ENCODE measurements around the gene ZBTB42. TPM values are rescaled to one million over a fixed set of nuclear protein-coding genes. Genes with fewer than 3 reads are reported as not detected.

ZBTB42 gene
- total RNA-seq, 1 donor from 2014 or later, result 6.9 TPM

DNA sequence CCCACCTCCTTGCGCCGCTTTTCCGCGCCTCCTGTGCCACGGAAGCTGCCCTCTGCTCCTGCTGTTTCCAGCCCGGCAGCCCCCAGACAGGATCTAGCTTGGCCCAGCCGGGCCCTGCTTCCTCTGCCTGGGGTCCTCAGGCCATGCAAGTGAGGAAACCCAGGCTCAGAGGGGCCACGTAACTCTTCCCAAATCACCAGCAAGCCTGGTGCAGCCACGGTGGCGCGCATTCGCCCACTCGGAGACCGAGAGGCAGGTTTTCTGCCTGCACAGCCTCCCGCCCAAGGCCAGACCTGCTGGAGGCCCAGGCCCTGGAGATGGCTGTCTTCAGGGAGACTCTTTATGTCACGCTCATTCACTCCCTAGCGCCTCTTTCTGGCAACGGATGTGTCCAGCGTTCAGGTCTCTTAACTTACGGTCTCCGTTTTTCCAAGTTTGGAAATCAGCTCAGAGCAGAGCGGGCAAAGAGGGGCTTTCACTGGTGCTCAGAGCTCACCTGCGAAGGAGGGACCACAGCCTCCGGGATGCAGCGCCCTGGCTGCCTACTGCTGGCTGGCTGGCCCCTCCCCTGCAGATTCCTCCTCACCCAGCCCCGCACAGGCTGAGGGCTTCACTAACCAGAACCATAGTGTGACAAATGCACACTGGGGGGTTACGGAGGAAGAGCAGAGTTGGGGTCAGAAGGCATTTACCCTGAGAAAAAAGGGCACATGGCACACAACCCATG, 43.6 kb downstream of the ZBTB42 start:
- FAIRE-seq (no peak), DNase-seq (ENCODE audit: low read depth) (no peak)
- H3K27ac ChIP-seq (ENCODE audit: low read depth, low read length), result no peak overlapping the region
- no peaks in the 10 kb centered on the region for H3K36me3 ChIP-seq (ENCODE audit: insufficient read depth, low read length)
- peaks cover 5% of the 10 kb centered on the region for H3K9me3 Mint-ChIP-seq (ENCODE audit: unreplicated experiment)
- no peaks in the 10 kb centered on the region for H4K20me1 ChIP-seq (ENCODE audit: insufficient read depth, low read length)
- H3K36me3 Mint-ChIP-seq (ENCODE audit: low read depth, unreplicated experiment), result peaks cover 4% of the 10 kb centered on the region
- no peaks in the 10 kb centered on the region for H3K79me2 ChIP-seq (ENCODE audit: insufficient read depth, low read length)
- TF ChIP-seq EZH2 (IDR thresholded peaks at IDR 0.05; ENCODE audit: insufficient read depth, low read length), result peak; percentile 49
- TF ChIP-seq, protein P1, sequence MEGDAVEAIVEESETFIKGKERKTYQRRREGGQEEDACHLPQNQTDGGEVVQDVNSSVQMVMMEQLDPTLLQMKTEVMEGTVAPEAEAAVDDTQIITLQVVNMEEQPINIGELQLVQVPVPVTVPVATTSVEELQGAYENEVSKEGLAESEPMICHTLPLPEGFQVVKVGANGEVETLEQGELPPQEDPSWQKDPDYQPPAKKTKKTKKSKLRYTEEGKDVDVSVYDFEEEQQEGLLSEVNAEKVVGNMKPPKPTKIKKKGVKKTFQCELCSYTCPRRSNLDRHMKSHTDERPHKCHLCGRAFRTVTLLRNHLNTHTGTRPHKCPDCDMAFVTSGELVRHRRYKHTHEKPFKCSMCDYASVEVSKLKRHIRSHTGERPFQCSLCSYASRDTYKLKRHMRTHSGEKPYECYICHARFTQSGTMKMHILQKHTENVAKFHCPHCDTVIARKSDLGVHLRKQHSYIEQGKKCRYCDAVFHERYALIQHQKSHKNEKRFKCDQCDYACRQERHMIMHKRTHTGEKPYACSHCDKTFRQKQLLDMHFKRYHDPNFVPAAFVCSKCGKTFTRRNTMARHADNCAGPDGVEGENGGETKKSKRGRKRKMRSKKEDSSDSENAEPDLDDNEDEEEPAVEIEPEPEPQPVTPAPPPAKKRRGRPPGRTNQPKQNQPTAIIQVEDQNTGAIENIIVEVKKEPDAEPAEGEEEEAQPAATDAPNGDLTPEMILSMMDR (IDR thresholded peaks at IDR 0.05; ENCODE audit: insufficient read depth, low read depth, low read length), result no peak
- peak overlapping the region; percentile 54 for H3K4me2 ChIP-seq (ENCODE audit: low read length)
- H3K4me3 ChIP-seq (ENCODE audit: insufficient read depth, low read depth, low read length), result no peak overlapping the region
- H3K9ac ChIP-seq (ENCODE audit: low read length), result no peak overlapping the region
- no peak overlapping the region for H3K27ac Mint-ChIP-seq (ENCODE audit: unreplicated experiment)
- peaks cover 40% of the 10 kb centered on the region for H3K27me3 ChIP-seq (ENCODE audit: insufficient read depth, low read length)
- peaks cover 3% of the 10 kb centered on the region for H3K4me1 Mint-ChIP-seq (ENCODE audit: low read depth, unreplicated experiment)
- no peaks in the 10 kb centered on the region for H3K4me1 ChIP-seq (ENCODE audit: insufficient read depth, low read length)
- peaks cover 36% of the 10 kb centered on the region for H3K27me3 Mint-ChIP-seq (ENCODE audit: low read depth, unreplicated experiment)
- H2AFZ ChIP-seq (ENCODE audit: low read depth, low read length), result no peak overlapping the region
- peak overlapping the region; percentile 73 for H3K4me3 Mint-ChIP-seq (ENCODE audit: unreplicated experiment)
- no peaks in the 10 kb centered on the region for H3K9me3 ChIP-seq (ENCODE audit: insufficient read depth, low read depth, low read length)

DNA sequence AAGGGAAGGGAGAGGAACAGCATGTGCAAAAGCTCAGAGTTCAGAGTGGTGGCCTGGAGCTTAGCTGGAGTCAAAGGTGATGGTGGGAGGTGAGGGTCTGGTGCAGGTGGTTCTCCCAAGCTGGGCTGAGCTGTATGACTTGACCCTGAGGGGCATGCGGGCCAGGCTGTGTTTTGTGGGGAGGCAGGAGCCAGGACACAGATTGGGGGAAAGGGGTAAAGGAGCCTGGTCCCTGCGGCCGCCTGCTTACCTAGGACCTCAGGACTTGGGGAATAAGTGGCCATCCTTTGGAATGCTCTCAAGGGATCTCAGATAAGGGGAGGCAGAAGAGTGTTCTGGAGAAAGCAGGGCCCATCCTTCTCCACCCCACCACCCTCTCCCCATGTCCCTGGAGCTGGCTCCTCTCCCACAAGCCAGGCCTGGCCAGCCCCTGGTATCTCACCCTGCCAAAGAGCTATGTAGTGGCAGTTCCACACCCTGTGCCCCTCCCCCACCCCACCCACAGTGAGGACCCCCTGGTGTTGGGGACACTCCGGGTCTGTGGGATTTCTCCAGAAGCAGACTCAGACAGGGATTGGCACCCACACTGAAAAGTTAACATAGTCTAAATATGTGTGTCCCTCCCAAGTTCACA, 44.2 kb downstream of the ZBTB42 start:
- H3K27ac ChIP-seq (ENCODE audit: low read depth, low read length), result no peak overlapping the region
- H3K27me3 Mint-ChIP-seq (ENCODE audit: low read depth, unreplicated experiment), result peaks cover 33% of the 10 kb centered on the region
- TF ChIP-seq, protein P1 (IDR thresholded peaks at IDR 0.05; ENCODE audit: insufficient read depth, low read depth, low read length), result no peak
- TF ChIP-seq EZH2 (IDR thresholded peaks at IDR 0.05; ENCODE audit: insufficient read depth, low read length), result no peak

More for the DNA sequence above, 44.2 kb downstream of the ZBTB42 start:
- no peak for DNase-seq (ENCODE audit: low read depth)
- H3K36me3 ChIP-seq (ENCODE audit: insufficient read depth, low read length), result no peaks in the 10 kb centered on the region
- no peak overlapping the region for H3K27ac Mint-ChIP-seq (ENCODE audit: unreplicated experiment)
- no peak overlapping the region for H3K9ac ChIP-seq (ENCODE audit: low read length)
- H3K79me2 ChIP-seq (ENCODE audit: insufficient read depth, low read length), result no peaks in the 10 kb centered on the region
- H2AFZ ChIP-seq (ENCODE audit: low read depth, low read length), result no peak overlapping the region
- peaks cover 5% of the 10 kb centered on the region for H3K9me3 Mint-ChIP-seq (ENCODE audit: unreplicated experiment)
- H3K4me1 ChIP-seq (ENCODE audit: insufficient read depth, low read length), result no peaks in the 10 kb centered on the region
- H3K27me3 ChIP-seq (ENCODE audit: insufficient read depth, low read length), result peaks cover 40% of the 10 kb centered on the region
- H4K20me1 ChIP-seq (ENCODE audit: insufficient read depth, low read length), result no peaks in the 10 kb centered on the region
- H3K9me3 ChIP-seq (ENCODE audit: insufficient read depth, low read depth, low read length), result no peaks in the 10 kb centered on the region
- H3K4me1 Mint-ChIP-seq (ENCODE audit: low read depth, unreplicated experiment), result peaks cover 3% of the 10 kb centered on the region
- no peak overlapping the region for H3K4me3 ChIP-seq (ENCODE audit: insufficient read depth, low read depth, low read length)
- peaks cover 4% of the 10 kb centered on the region for H3K36me3 Mint-ChIP-seq (ENCODE audit: low read depth, unreplicated experiment)
- H3K4me2 ChIP-seq (ENCODE audit: low read length), result no peak overlapping the region
- H3K4me3 Mint-ChIP-seq (ENCODE audit: unreplicated experiment), result no peak overlapping the region
- FAIRE-seq, result no peak

Measured in astrocyte (in vitro differentiated cells and primary cell).